ENCODE data around the gene ST3GAL4.

DNA sequence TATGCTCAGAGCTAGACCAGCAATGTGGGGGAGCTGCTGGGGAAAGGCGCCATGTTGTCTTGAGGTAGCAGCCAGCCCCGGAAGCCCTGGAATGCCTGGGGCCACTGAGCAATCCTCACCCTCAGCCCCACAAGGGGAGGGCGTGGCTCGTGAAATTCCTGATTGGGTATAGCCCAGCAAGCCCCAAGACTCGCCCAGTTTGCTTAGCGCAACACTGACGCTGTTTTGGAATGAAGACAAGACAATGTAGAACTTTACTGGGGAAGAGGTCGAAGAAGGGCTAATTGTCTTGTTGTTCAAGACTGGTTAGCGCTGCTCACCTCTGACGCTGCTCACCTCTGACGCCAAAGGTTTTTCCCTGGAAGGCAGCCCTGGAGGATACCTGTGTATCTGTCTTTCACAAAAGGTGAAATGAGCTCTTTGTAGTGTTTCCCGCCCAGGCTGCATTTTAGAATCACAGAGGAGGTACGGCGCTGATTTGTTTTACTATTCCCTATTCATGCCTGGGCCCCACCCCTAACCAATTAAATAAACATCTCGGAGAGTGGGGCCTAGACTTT, 47.6 kb downstream of the ST3GAL4 start:
- TF ChIP-seq, protein P1, sequence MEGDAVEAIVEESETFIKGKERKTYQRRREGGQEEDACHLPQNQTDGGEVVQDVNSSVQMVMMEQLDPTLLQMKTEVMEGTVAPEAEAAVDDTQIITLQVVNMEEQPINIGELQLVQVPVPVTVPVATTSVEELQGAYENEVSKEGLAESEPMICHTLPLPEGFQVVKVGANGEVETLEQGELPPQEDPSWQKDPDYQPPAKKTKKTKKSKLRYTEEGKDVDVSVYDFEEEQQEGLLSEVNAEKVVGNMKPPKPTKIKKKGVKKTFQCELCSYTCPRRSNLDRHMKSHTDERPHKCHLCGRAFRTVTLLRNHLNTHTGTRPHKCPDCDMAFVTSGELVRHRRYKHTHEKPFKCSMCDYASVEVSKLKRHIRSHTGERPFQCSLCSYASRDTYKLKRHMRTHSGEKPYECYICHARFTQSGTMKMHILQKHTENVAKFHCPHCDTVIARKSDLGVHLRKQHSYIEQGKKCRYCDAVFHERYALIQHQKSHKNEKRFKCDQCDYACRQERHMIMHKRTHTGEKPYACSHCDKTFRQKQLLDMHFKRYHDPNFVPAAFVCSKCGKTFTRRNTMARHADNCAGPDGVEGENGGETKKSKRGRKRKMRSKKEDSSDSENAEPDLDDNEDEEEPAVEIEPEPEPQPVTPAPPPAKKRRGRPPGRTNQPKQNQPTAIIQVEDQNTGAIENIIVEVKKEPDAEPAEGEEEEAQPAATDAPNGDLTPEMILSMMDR (IDR thresholded peaks at IDR 0.05): no peak
- no peak for TF ChIP-seq ZFX (IDR thresholded peaks at IDR 0.05; ENCODE audit: borderline replicate concordance)

All from 22Rv1 (cell line).